Heart left ventricle (tissue), 16 donors: ENCODE measurements around the gene NCOR1. TPM values are rescaled to one million over a fixed set of nuclear protein-coding genes. Genes with fewer than 3 reads are reported as not detected.
"Not testable (repeated sequence)": the region's sequence is repeated elsewhere in the genome, so short reads cannot be mapped to it uniquely, and the experiment has no call there.

Experiments used
- ATAC-seq, 4 donors: fragments of 200-7000 bp; cut with Tn5 transposase; one replicate each; pipeline ENCODE4 v1.9.1; 2020 to 2022; ENCODE audit warnings: moderate library complexity in 4 of 4, mild to moderate bottlenecking in 3 of 4, moderate number of reproducible peaks in 1 of 4
- DNase-seq, 5 donors: peaks; one replicate each; pipeline ENCODE4 v3.0.0-alpha.2; 2020
- H3K27ac ChIP-seq, 12 donors: fragments of 200-600 bp; sonication (generic) in 4 of 12; one replicate each; pipeline versions ENCODE4 v1.5.0 to v1.8.0; 2016 to 2022; ENCODE audit warnings: mild to moderate bottlenecking in 2 of 12
- H3K27me3 ChIP-seq, 9 donors: fragments of 200-600 bp; sonication (generic) in 2 of 9; one replicate each; pipeline versions ENCODE4 v1.5.1 to v1.8.0; 2016 to 2022; ENCODE audit warnings: mild to moderate bottlenecking in 3 of 9
- H3K36me3 ChIP-seq, 9 donors: fragments of 200-600 bp; sonication (generic) in 2 of 9; one replicate each; pipeline versions ENCODE4 v1.5.0 to v1.8.0; 2018 to 2022; ENCODE audit warnings: mild to moderate bottlenecking in 2 of 9
- H3K4me1 ChIP-seq, 12 donors: fragments of 200-600 bp; sonication (generic) in 4 of 12; one replicate each; pipeline versions ENCODE4 v1.5.0 to v1.8.0; 2016 to 2022; ENCODE audit warnings: mild to moderate bottlenecking in 3 of 12
- H3K4me3 ChIP-seq, 12 donors: fragments of 200-600 bp; sonication (generic) in 4 of 12; one replicate each; pipeline versions ENCODE4 v1.5.0 to v1.8.0; 2017 to 2022; ENCODE audit warnings: mild to moderate bottlenecking in 9 of 12, moderate library complexity in 4 of 12
- H3K9me3 ChIP-seq, 12 donors: fragments of 200-600 bp; sonication (generic) in 4 of 12; one replicate each; pipeline versions ENCODE4 v1.5.0 to v1.8.0; 2016 to 2022; ENCODE audit warnings: mild to moderate bottlenecking in 1 of 12
- CTCF ChIP-seq, 12 donors: fragments of 200-600 bp; sonication (generic) in 4 of 12; IDR thresholded peaks; one replicate each; pipeline versions ENCODE4 v1.5.0 to v1.8.0; 2018 to 2022; ENCODE audit warnings: antibody characterized with exemption in 12 of 12, mild to moderate bottlenecking in 5 of 12
- POLR2A ChIP-seq, 2 donors: fragments of 450-650 bp; IDR thresholded peaks; one replicate each; pipeline ENCODE4 v1.6.1; 2017; ENCODE audit warnings: antibody characterized with exemption in 2 of 2, mild to moderate bottlenecking in 2 of 2, moderate library complexity in 2 of 2
- WGBS, 4 donors: extraction: QIAGEN DNeasy Blood & Tissue Kit in 2 of 4; methylation state at CpG; one replicate each; pipeline versions ENCODE4 v1.1.5 to v1.1.7; 2013 to 2018; 5-methylcytosine and 5-hydroxymethylcytosine counted together
- intact Hi-C, 10 donors: fragments of 100-400 bp; cut with DNase I; formaldehyde crosslinking; loops; one replicate each; pipeline versions ENCODE4 v1.11.1 to v1.14.2; 2022
- polyA plus RNA-seq, 2 donors: library from polyadenylated mRNA; stranded (reverse); fragments of 200-250 nt; gene quantifications; one replicate each; pipeline ENCODE4 v1.2.3, GENCODE V29; 2013
- total RNA-seq, 9 donors: library from RNA; depleted of rRNA in 2 of 9; stranded (reverse); fragments of >200 nt in 2 of 9; fragmentation: NEBNext Ultra II Directional in 3 of 9; extraction: Animal tissue kit (Norgen Biotek cat#: 25700) in 3 of 9; gene quantifications; one replicate each; pipeline versions ENCODE4 v1.1.0 to v1.2.4, GENCODE V29; 2016 to 2023
- donor health status: ischemic (EF 13 %, LVEDD 7.1; RV severe dilation, severe dysfunction).
- donor health status: healthy with polysubstance abuse.
- donor health status: DM: no; HTN: yes; CAD: no.
- donor health status: DM: no; HTN: no; CAD: no.
- donor health status: ischemic (EF 25% LVEDD 6.9; RV normal size, moderate dysfunction).
- donor health status: ischemic (EF 25% LVEDD 5.7; RV mildly dilated, moderate dysfunction).
- donor health status: healthy.
- donor health status: DM: yes; HTN: yes; CAD: no.
- donor health status: ischemic (EF 35%, LVEDD 5.7; RV mildly dilated, moderate dysfunction).
- donor health status: nonischemic (EF 11% LVEDD 7.7; RV severe dilation, severe dysfunction).
- donor health status: DM: yes; HTN: yes; CAD: no.
- donor health status: PGD.
- donor health status: ischemic (EF 29% LVEDD 5.4; RV normal size, mild dysfunction).
- donor health status: nonischemic (EF 23%, LVEDD 6.1; RV moderate dilation, normal function).

The NCOR1 gene
- total and polyA plus RNA-seq, 11 donors: 35.2 to 92.2 (median 74.1) TPM

- peaks cover 0 to 50% (median 34%) of the 10 kb centered on the region in 12 donors for H3K4me1 ChIP-seq
- ATAC-seq (no peak), DNase-seq (no peak)
- TF ChIP-seq CTCF (IDR thresholded peaks at IDR 0.05) (no peak), POLR2A (IDR thresholded peaks at IDR 0.05) (no peak)
- no peak overlapping the region for H3K4me3 ChIP-seq
- intact Hi-C loops: no loop called here
- H3K9me3 ChIP-seq: no peaks in the 10 kb centered on the region
- H3K27ac ChIP-seq: peak overlapping the region in 1 of 12 donors; percentile 5
- 90 to 100% (median 95%) methylated on average over 1 of the region's 1 CpG for WGBS, 4 donors
- H3K27me3 ChIP-seq: no peaks in the 10 kb centered on the region
- H3K36me3 ChIP-seq: peaks cover 0 to 47% (median 36%) of the 10 kb centered on the region in 9 donors
Observed at GRCh38 chr17:16197276-16197675, 18.1 kb downstream of the NCOR1 start.

GRCh38 chr17:16194307-16194835 lies 21.0 kb downstream of the NCOR1 start:
- ATAC-seq, H3K27me3 ChIP-seq, intact Hi-C loops, DNase-seq, H3K9me3 ChIP-seq, H3K27ac ChIP-seq, H3K4me3 ChIP-seq: not testable (repeated sequence)
- peaks cover 0 to 73% (median 47%) of the 10 kb centered on the region in 9 donors for H3K36me3 ChIP-seq
- WGBS, 4 donors: 47 to 61% (median 53%) methylated on average over 2 of the region's 2 CpGs
- H3K4me1 ChIP-seq: peaks cover 0 to 46% (median 27%) of the 10 kb centered on the region in 12 donors

GRCh38 chr17:16191604-16192003 lies 23.7 kb downstream of the NCOR1 start:
- DNase-seq (no peak), ATAC-seq (no peak)
- no peaks in the 10 kb centered on the region for H3K9me3 ChIP-seq
- intact Hi-C loops: no loop called here
- no peak overlapping the region for H3K4me3 ChIP-seq
- TF ChIP-seq CTCF (IDR thresholded peaks at IDR 0.05) (no peak), POLR2A (IDR thresholded peaks at IDR 0.05) (no peak)
- H3K27ac ChIP-seq: peak overlapping the region in 1 of 12 donors; percentile 23
- WGBS, 4 donors: 78 to 86% (median 81%) methylated on average over 3 of the region's 3 CpGs
- H3K27me3 ChIP-seq: no peaks in the 10 kb centered on the region
- peaks cover 0 to 37% (median 14%) of the 10 kb centered on the region in 12 donors for H3K4me1 ChIP-seq
- peaks cover 0 to 76% (median 41%) of the 10 kb centered on the region in 9 donors for H3K36me3 ChIP-seq

GRCh38 chr17:16190703-16191360 lies 24.5 kb downstream of the NCOR1 start:
- H3K4me3 ChIP-seq: no peak overlapping the region
- H3K27me3 ChIP-seq: no peaks in the 10 kb centered on the region
- WGBS, 4 donors: 53 to 67% (median 63%) methylated on average over 4 of the region's 4 CpGs
- no peak for DNase-seq
- no peaks in the 10 kb centered on the region for H3K9me3 ChIP-seq
- peaks cover 0 to 84% (median 47%) of the 10 kb centered on the region in 9 donors for H3K36me3 ChIP-seq
- peaks cover 0 to 37% (median 14%) of the 10 kb centered on the region in 12 donors for H3K4me1 ChIP-seq
- peak overlapping the region in 8 of 12 donors; percentile 10 to 45 (median 27) for H3K27ac ChIP-seq
- intact Hi-C loops: no loop called here
- peak in 3 of 4 donors; percentile 45 to 55 (median 49) for ATAC-seq
- no peak for TF ChIP-seq CTCF (IDR thresholded peaks at IDR 0.05)
- no peak for TF ChIP-seq POLR2A (IDR thresholded peaks at IDR 0.05)
